GM23338 (cell line): ENCODE results near the gene ZDHHC3. TPM values are rescaled to one million over a fixed set of nuclear protein-coding genes. Genes with fewer than 3 reads are reported as not detected.

ENCODE experiments used
- ATAC-seq: fragments of 200-7000 bp; cut with Tn5 transposase; 3 replicates; pipeline ENCODE4 v1.9.1; 2020
- DNase-seq: peaks from one replicate; pipeline ENCODE4 v3.0.0-alpha.2; 2015; ENCODE audit warnings: low spot score
- H2AFZ ChIP-seq: fragments of 200-600 bp; sonication (generic); 2 replicates; pipeline ENCODE4 v1.8.0; 2016; ENCODE audit warnings: antibody characterized with exemption, mild to moderate bottlenecking, moderate library complexity
- H3F3A ChIP-seq: fragments of 200-600 bp; sonication (generic); replicated peaks from 2 replicates; pipeline ENCODE4 v1.8.0; 2017; ENCODE audit warnings: antibody characterized with exemption, mixed run types, low read depth
- H3K27ac ChIP-seq: fragments of 200-600 bp; sonication (generic); 2 replicates; pipeline ENCODE4 v1.6.1; 2016; ENCODE audit warnings: low read depth
- H3K27me3 ChIP-seq: fragments of 200-600 bp; sonication (generic); 2 replicates; pipeline ENCODE4 v1.8.0; 2016; ENCODE audit warnings: mild to moderate bottlenecking, mixed run types, moderate library complexity; ENCODE audit not compliant: insufficient read depth
- H3K36me3 ChIP-seq: fragments of 200-600 bp; sonication (generic); 2 replicates; pipeline ENCODE4 v1.8.0; 2016; ENCODE audit warnings: mild to moderate bottlenecking; ENCODE audit not compliant: insufficient read depth
- H3K4me1 ChIP-seq: fragments of 200-600 bp; sonication (generic); 2 replicates; pipeline ENCODE4 v1.8.0; 2016; ENCODE audit warnings: mild to moderate bottlenecking, moderate library complexity; ENCODE audit not compliant: insufficient read depth
- H3K4me2 ChIP-seq: fragments of 200-600 bp; sonication (generic); 2 replicates; pipeline ENCODE4 v1.7.1; 2017; ENCODE audit warnings: mixed run types
- H3K4me3 ChIP-seq: fragments of 200-600 bp; sonication (generic); 2 replicates; pipeline ENCODE4 v1.6.1; 2016; ENCODE audit warnings: mixed run types
- H3K79me2 ChIP-seq: fragments of 200-600 bp; sonication (generic); replicated peaks from 2 replicates; pipeline ENCODE4 v1.8.0; 2017; ENCODE audit warnings: mild to moderate bottlenecking; ENCODE audit not compliant: insufficient read depth
- H3K9me2 ChIP-seq: fragments of 200-600 bp; sonication (generic); 2 replicates; pipeline ENCODE4 v1.8.0; 2017; ENCODE audit not compliant: insufficient read depth
- H4K20me1 ChIP-seq: fragments of 200-600 bp; sonication (generic); replicated peaks from 2 replicates; pipeline ENCODE4 v1.8.0; 2017; ENCODE audit warnings: mild to moderate bottlenecking; ENCODE audit not compliant: insufficient read depth
- H3K27ac Mint-ChIP-seq: 2 replicates; pipeline ENCODE4 v1.8.0; 2020; ENCODE audit warnings: inconsistent platforms, mild to moderate bottlenecking, moderate library complexity, mixed read lengths
- H3K27me3 Mint-ChIP-seq: 3 replicates; pipeline ENCODE4 v1.8.0; 2022; ENCODE audit warnings: low read depth, mild to moderate bottlenecking, moderate library complexity, mixed read lengths, inconsistent platforms; ENCODE audit not compliant: insufficient read depth, poor library complexity
- H3K36me3 Mint-ChIP-seq: 3 replicates; pipeline ENCODE4 v1.8.0; 2021; ENCODE audit warnings: low read depth, mild to moderate bottlenecking, inconsistent platforms, moderate library complexity, mixed read lengths
- H3K4me1 Mint-ChIP-seq: 3 replicates; pipeline ENCODE4 v1.8.0; 2020; ENCODE audit warnings: mild to moderate bottlenecking, inconsistent platforms, mixed read lengths
- H3K4me3 Mint-ChIP-seq: 3 replicates; pipeline ENCODE4 v1.8.0; 2021; ENCODE audit warnings: moderate library complexity, mild to moderate bottlenecking, inconsistent platforms, mixed read lengths
- H3K9me3 Mint-ChIP-seq: 3 replicates; pipeline ENCODE4 v1.8.0; 2020; ENCODE audit warnings: moderate library complexity, mild to moderate bottlenecking, inconsistent platforms, mixed read lengths
- CREB1 ChIP-seq: fragments of 250-450 bp; sonication (Bioruptor Pico); IDR thresholded peaks from 2 replicates; pipeline ENCODE4 v1.5.0; 2020; ENCODE audit warnings: low read depth, mild to moderate bottlenecking, moderate library complexity
- EZH2 ChIP-seq: fragments of 200-600 bp; sonication (generic); IDR thresholded peaks from one replicate; pipeline ENCODE4 v1.8.0; 2017; ENCODE audit warnings: antibody characterized with exemption, mild to moderate bottlenecking, low read depth; ENCODE audit not compliant: unreplicated experiment
- EZH2phosphoT487 ChIP-seq: fragments of 200-600 bp; sonication (generic); IDR thresholded peaks from one replicate; pipeline ENCODE4 v1.8.1; 2018; ENCODE audit warnings: antibody characterized with exemption; ENCODE audit not compliant: unreplicated experiment
- JUNB ChIP-seq: IDR thresholded peaks from one replicate; pipeline ENCODE4 v1.6.1; 2016; ENCODE audit warnings: antibody characterized with exemption; ENCODE audit not compliant: unreplicated experiment
- NANOG ChIP-seq: IDR thresholded peaks from 2 replicates; pipeline ENCODE4 v1.6.1; 2016; ENCODE audit warnings: antibody characterized with exemption, borderline replicate concordance
- POLR2AphosphoS5 ChIP-seq: IDR thresholded peaks from 2 replicates; pipeline ENCODE4 v1.6.1; 2016; ENCODE audit warnings: antibody characterized with exemption, low read depth
- STAT1 ChIP-seq: IDR thresholded peaks from one replicate; pipeline ENCODE4 v1.6.1; 2016; ENCODE audit warnings: antibody characterized with exemption; ENCODE audit not compliant: unreplicated experiment
- ZNF114 ChIP-seq: fragments of 250-450 bp; sonication (Bioruptor Pico); IDR thresholded peaks from 2 replicates; pipeline ENCODE4 v1.5.0; 2020; ENCODE audit warnings: mild to moderate bottlenecking, moderate library complexity
- ZNF331 ChIP-seq: fragments of 250-450 bp; sonication (Bioruptor Pico); IDR thresholded peaks from 2 replicates; pipeline ENCODE4 v1.5.0; 2020; ENCODE audit warnings: low read depth, mild to moderate bottlenecking, moderate library complexity
- ZNF462 ChIP-seq: fragments of 250-450 bp; sonication (Bioruptor Pico); IDR thresholded peaks from 2 replicates; pipeline ENCODE4 v1.5.0; 2020; ENCODE audit warnings: mild to moderate bottlenecking, moderate library complexity
- long read RNA-seq: library from polyadenylated mRNA; unstranded; transcript quantifications from one replicate; pipeline ENCODE4 v2.0.0, GENCODE V29; 2020; ENCODE audit not compliant: unreplicated experiment
- polyA plus RNA-seq: library from polyadenylated mRNA; unstranded; fragments of >200 nt; fragmentation: Nextera tagmentation; extraction: Ambion mirVana; gene quantifications from 2 replicates; pipeline ENCODE4 v1.2.1, GENCODE V29; 2016
- total RNA-seq: library from RNA; depleted of rRNA; stranded (reverse); fragments of >200 nt; shearing (Covaris generic); gene quantifications from 2 replicates; pipeline ENCODE4 v1.2.3, GENCODE V29; 2014; rRNA removed
- TF ChIP-seq, protein P1 (sequence below): IDR thresholded peaks from one replicate; pipeline ENCODE4 v1.6.1; 2018; ENCODE audit warnings: antibody characterized with exemption; ENCODE audit not compliant: unreplicated experiment
- TF ChIP-seq, protein P2 (sequence below), 2 experiments: fragments of 200-600 bp in 1 of 2; sonication (generic) in 1 of 2; conservative IDR thresholded peaks; 2 replicates each; pipeline versions ENCODE4 v1.5.1 to v1.6.1; 2016 to 2017; ENCODE audit warnings: antibody characterized with exemption in 2 of 2, low read depth in 2 of 2, mild to moderate bottlenecking in 2 of 2, moderate library complexity in 1 of 2

ZDHHC3 gene, protein sequence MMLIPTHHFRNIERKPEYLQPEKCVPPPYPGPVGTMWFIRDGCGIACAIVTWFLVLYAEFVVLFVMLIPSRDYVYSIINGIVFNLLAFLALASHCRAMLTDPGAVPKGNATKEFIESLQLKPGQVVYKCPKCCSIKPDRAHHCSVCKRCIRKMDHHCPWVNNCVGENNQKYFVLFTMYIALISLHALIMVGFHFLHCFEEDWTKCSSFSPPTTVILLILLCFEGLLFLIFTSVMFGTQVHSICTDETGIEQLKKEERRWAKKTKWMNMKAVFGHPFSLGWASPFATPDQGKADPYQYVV
- total RNA-seq (71.7 and 84.2 TPM in 2 replicates), polyA plus RNA-seq (27.5 and 28.9 TPM in 2 replicates)
- long read RNA-seq, transcript ZDHHC3-205 (7 exons, 2,687 nt), result major isoform, 9 of 14 reads
- long read RNA-seq, partial matches to known transcripts, result 1 of 14 reads
- long read RNA-seq, other reads (novel, unspliced or antisense), result 4 of 14 reads

GRCh38 chr3:44976002-44976815 lies at the start of gene ZDHHC3, which contains the start of gene EXOSC7:
TSS of gene ZDHHC3 (minus strand) at chr3:44976174. CDS start at chr3:44959436, 16,738 bp downstream.
TSS of gene EXOSC7 (plus strand) at chr3:44976244. CDS start at chr3:44976278, 34 bp downstream.
- Mint-ChIP-seq H3K27ac (peak within 1 kb of the TSS; percentile 99), H3K27me3 (peaks cover 10% of the 10 kb centered on the region), H3K9me3 (no peaks in the 10 kb centered on the region), H3K36me3 (no peaks in the 10 kb centered on the region; the same call in 2 of the 3 replicates), H3K4me1 (peaks cover 29% of the 10 kb centered on the region), H3K4me3 (peak within 1 kb of the TSS; percentile 99)
- Histone ChIP-seq H3K4me2 (peak within 1 kb of the TSS; percentile 98), H3K79me2 (peaks cover 96% of the 10 kb centered on the region), H3K27me3 (no peaks in the 10 kb centered on the region), H3K36me3 (no peaks in the 10 kb centered on the region), H3K4me1 (peaks cover 9% of the 10 kb centered on the region), H3F3A (no peaks in the 10 kb centered on the region), H2AFZ (peak within 1 kb of the TSS; percentile 99), H3K9me2 (no peaks in the 10 kb centered on the region), H4K20me1 (peaks cover 48% of the 10 kb centered on the region), H3K27ac (peak within 1 kb of the TSS; percentile 81), H3K4me3 (peak within 1 kb of the TSS; percentile 83)
- DNase-seq (peak; percentile 90), ATAC-seq (peak; percentile 80)
- TF ChIP-seq ZNF462 (CRISPR knock-in tag) (no peak), EZH2 (no peak), EZH2phosphoT487 (no peak), ZNF331 (CRISPR knock-in tag) (no peak), POLR2AphosphoS5 (peak; percentile 96), NANOG (no peak), ZNF114 (no peak), STAT1 (no peak), CREB1 (CRISPR knock-in tag) (peak; percentile 96), JUNB (no peak)
- TF ChIP-seq, protein P1, sequence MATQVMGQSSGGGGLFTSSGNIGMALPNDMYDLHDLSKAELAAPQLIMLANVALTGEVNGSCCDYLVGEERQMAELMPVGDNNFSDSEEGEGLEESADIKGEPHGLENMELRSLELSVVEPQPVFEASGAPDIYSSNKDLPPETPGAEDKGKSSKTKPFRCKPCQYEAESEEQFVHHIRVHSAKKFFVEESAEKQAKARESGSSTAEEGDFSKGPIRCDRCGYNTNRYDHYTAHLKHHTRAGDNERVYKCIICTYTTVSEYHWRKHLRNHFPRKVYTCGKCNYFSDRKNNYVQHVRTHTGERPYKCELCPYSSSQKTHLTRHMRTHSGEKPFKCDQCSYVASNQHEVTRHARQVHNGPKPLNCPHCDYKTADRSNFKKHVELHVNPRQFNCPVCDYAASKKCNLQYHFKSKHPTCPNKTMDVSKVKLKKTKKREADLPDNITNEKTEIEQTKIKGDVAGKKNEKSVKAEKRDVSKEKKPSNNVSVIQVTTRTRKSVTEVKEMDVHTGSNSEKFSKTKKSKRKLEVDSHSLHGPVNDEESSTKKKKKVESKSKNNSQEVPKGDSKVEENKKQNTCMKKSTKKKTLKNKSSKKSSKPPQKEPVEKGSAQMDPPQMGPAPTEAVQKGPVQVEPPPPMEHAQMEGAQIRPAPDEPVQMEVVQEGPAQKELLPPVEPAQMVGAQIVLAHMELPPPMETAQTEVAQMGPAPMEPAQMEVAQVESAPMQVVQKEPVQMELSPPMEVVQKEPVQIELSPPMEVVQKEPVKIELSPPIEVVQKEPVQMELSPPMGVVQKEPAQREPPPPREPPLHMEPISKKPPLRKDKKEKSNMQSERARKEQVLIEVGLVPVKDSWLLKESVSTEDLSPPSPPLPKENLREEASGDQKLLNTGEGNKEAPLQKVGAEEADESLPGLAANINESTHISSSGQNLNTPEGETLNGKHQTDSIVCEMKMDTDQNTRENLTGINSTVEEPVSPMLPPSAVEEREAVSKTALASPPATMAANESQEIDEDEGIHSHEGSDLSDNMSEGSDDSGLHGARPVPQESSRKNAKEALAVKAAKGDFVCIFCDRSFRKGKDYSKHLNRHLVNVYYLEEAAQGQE, result peak; percentile 5
- TF ChIP-seq, protein P2, sequence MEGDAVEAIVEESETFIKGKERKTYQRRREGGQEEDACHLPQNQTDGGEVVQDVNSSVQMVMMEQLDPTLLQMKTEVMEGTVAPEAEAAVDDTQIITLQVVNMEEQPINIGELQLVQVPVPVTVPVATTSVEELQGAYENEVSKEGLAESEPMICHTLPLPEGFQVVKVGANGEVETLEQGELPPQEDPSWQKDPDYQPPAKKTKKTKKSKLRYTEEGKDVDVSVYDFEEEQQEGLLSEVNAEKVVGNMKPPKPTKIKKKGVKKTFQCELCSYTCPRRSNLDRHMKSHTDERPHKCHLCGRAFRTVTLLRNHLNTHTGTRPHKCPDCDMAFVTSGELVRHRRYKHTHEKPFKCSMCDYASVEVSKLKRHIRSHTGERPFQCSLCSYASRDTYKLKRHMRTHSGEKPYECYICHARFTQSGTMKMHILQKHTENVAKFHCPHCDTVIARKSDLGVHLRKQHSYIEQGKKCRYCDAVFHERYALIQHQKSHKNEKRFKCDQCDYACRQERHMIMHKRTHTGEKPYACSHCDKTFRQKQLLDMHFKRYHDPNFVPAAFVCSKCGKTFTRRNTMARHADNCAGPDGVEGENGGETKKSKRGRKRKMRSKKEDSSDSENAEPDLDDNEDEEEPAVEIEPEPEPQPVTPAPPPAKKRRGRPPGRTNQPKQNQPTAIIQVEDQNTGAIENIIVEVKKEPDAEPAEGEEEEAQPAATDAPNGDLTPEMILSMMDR (conservative IDR thresholded peaks at IDR 0.05; ENCODE audit: low read depth in 2 of 2), result no peak
